Mesothelial cell of epicardium (in vitro differentiated cells): ENCODE measurements around the gene TNIP2. TPM values are rescaled to one million over a fixed set of nuclear protein-coding genes. Genes with fewer than 3 reads are reported as not detected.
"Not testable (repeated sequence)": the region's sequence is repeated elsewhere in the genome, so short reads cannot be mapped to it uniquely, and the experiment has no call there.

Experiments used
- DNase-seq, 2 experiments: peaks; one replicate each; pipeline ENCODE4 v3.0.0; 2021; ENCODE audit warnings: low spot score in 2 of 2; ENCODE audit not compliant: unreplicated experiment in 2 of 2
- H3K27ac Mint-ChIP-seq: 2 replicates; pipeline ENCODE4 v1.8.0; 2021; ENCODE audit warnings: mixed read lengths
- H3K27me3 Mint-ChIP-seq: 2 replicates; pipeline ENCODE4 v1.8.0; 2021; ENCODE audit warnings: low read depth, mixed read lengths
- H3K36me3 Mint-ChIP-seq: 2 replicates; pipeline ENCODE4 v1.8.0; 2021; ENCODE audit warnings: mixed read lengths
- H3K4me1 Mint-ChIP-seq: 2 replicates; pipeline ENCODE4 v1.8.0; 2021; ENCODE audit warnings: mixed read lengths
- H3K4me3 Mint-ChIP-seq: 2 replicates; pipeline ENCODE4 v1.8.0; 2021; ENCODE audit warnings: mild to moderate bottlenecking, moderate library complexity, mixed read lengths
- H3K9me3 Mint-ChIP-seq: 2 replicates; pipeline ENCODE4 v1.8.0; 2021; ENCODE audit warnings: mixed read lengths
- CTCF ChIP-seq: fragments of 200-600 bp; sonication (generic); IDR thresholded peaks from one replicate; pipeline ENCODE4 v1.5.0; 2021; ENCODE audit warnings: antibody characterized with exemption; ENCODE audit not compliant: unreplicated experiment
- total RNA-seq: library from RNA; stranded (reverse); gene quantifications from 3 replicates; pipeline ENCODE4 v1.2.1, GENCODE V29; 2021

Gene TNIP2
- total RNA-seq, 1 donor from 2014 or later = 25.0 TPM

DNA sequence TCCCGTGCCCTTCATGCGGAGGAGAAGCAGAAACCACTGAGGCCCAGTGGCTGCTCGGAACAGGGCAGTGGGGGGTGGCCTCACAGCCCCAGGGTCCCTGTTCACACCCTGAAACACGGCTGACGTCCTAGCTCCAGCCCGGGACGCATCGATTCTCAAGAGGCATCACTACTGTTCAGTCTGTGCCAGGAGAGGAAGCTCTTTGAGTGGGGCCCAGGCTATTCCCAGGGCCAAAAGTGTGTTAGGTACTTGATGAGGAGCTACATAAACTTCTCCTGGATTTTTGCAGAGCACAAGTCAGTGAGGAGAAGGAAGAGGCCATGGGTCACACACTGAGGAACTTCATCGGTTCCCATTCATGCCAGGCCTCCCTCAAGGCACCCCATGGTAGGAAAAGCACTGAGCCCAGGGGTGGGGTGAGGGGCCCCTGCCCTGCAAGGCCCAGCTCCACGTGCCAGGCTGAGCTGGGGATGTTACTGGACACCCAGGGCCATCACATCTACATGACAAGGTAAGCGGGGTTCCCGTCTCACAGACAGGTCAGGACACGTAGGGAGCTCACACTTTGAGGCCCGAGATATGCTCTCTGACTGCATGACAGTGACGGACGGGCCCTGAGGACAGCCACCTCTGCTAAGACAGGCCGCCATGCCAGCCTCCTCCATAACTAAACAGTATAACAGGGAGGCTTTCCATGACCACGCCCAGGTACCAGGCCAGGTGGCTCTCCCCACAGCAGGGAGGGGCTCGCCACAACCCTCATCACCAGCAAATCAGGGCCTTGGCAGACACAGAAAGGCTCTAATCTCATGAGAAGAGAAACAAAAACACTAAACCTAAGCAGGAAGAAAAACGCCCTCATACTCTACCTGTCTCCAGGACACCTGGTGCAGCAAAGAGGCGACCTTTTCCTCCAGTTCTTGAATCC lies 12.4 kb downstream of the TNIP2 start:
- TF ChIP-seq CTCF = no peak
- no peak overlapping the region for H3K27ac Mint-ChIP-seq
- DNase-seq = no peak
- no peaks in the 10 kb centered on the region for H3K27me3 Mint-ChIP-seq
- peaks cover 2% of the 10 kb centered on the region for H3K4me1 Mint-ChIP-seq
- H3K9me3 Mint-ChIP-seq = no peaks in the 10 kb centered on the region
- peaks cover 24% of the 10 kb centered on the region for H3K36me3 Mint-ChIP-seq
- no peak overlapping the region for H3K4me3 Mint-ChIP-seq

GRCh38 chr4:2742823-2743517 lies 13.2 kb downstream of the TNIP2 start:
- no peak for DNase-seq

GRCh38 chr4:2742081-2742822 lies 13.9 kb downstream of the TNIP2 start:
- no peaks in the 10 kb centered on the region for H3K27me3 Mint-ChIP-seq
- no peak for DNase-seq

More at GRCh38 chr4:2742823-2743517, 13.2 kb downstream of the TNIP2 start:
- no peaks in the 10 kb centered on the region for H3K27me3 Mint-ChIP-seq
- peaks cover 29% of the 10 kb centered on the region for H3K36me3 Mint-ChIP-seq
- no peak overlapping the region for H3K4me3 Mint-ChIP-seq
- TF ChIP-seq CTCF = no peak
- H3K4me1 Mint-ChIP-seq = peaks cover 2% of the 10 kb centered on the region
- H3K27ac Mint-ChIP-seq = no peak overlapping the region
- H3K9me3 Mint-ChIP-seq = peaks cover 7% of the 10 kb centered on the region

DNA sequence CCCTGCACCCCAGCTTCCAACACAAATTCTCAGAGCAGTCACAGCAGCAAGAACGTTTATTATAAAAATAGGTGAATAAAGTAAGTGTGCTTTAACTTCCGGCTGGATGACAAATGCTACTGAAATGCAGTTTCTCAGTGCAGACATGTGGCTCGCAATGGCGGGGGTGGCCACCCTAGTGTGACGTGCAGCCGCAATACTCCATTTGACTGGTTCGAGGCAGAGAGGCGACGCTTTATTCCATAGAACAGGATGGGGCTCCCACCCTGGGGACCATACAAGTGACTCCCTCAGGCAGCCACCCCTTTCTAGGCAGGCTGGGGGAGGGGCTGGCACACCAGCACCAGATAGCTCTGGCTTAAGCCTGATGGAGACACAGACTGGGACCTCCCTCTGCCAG lies 14.5 kb downstream of the TNIP2 start:
- H3K27ac Mint-ChIP-seq = no peak overlapping the region
- peaks cover 10% of the 10 kb centered on the region for H3K9me3 Mint-ChIP-seq
- H3K27me3 Mint-ChIP-seq = no peaks in the 10 kb centered on the region
- no peak overlapping the region for H3K4me3 Mint-ChIP-seq
- no peak for DNase-seq
- H3K4me1 Mint-ChIP-seq = peaks cover 2% of the 10 kb centered on the region
- H3K36me3 Mint-ChIP-seq = peaks cover 23% of the 10 kb centered on the region
- no peak for TF ChIP-seq CTCF

More at GRCh38 chr4:2742081-2742822, 13.9 kb downstream of the TNIP2 start:
- peaks cover 7% of the 10 kb centered on the region for H3K9me3 Mint-ChIP-seq
- no peak overlapping the region for H3K4me3 Mint-ChIP-seq
- peaks cover 23% of the 10 kb centered on the region for H3K36me3 Mint-ChIP-seq
- TF ChIP-seq CTCF = no peak
- H3K4me1 Mint-ChIP-seq = peaks cover 2% of the 10 kb centered on the region
- no peak overlapping the region for H3K27ac Mint-ChIP-seq

- H3K4me1 Mint-ChIP-seq, H3K27me3 Mint-ChIP-seq, H3K4me3 Mint-ChIP-seq, H3K27ac Mint-ChIP-seq, DNase-seq: not testable (repeated sequence)
- Mint-ChIP-seq H3K9me3 (peaks cover 25% of the 10 kb centered on the region), H3K36me3 (peaks cover 31% of the 10 kb centered on the region)
Observed at GRCh38 chr4:2738296-2738695, 17.8 kb downstream of the TNIP2 start.
